Epithelial cell of proximal tubule (primary cell): Measurements from ENCODE around the gene SPATA7. TPM values are rescaled to one million over a fixed set of nuclear protein-coding genes. Genes with fewer than 3 reads are reported as not detected.
"Not testable (repeated sequence)": the region's sequence is repeated elsewhere in the genome, so short reads cannot be mapped to it uniquely, and the experiment has no call there.

Source experiments
- DNase-seq: peaks from one replicate; pipeline ENCODE4 v3.0.0-alpha.2; 2011; ENCODE audit warnings: low read depth
- H3K4me3 ChIP-seq: 2 replicates; pipeline ENCODE4 v1.5.1; 2011; ENCODE audit warnings: low read depth, mild to moderate bottlenecking, low read length
- CTCF ChIP-seq: conservative IDR thresholded peaks from 2 replicates; pipeline ENCODE4 v1.5.1; 2012; ENCODE audit warnings: low read depth, mild to moderate bottlenecking, low read length
- total RNA-seq: library from RNA; depleted of rRNA; stranded (reverse); fragments of >200 nt; gene quantifications from 2 replicates; pipeline ENCODE4 v1.2.3, GENCODE V29; 2015

SPATA7 gene
- total RNA-seq, 1 donor from 2014 or later, result 4.5 TPM

GRCh38 chr14:88380405-88380804 lies 5.1 kb upstream of the SPATA7 start:
- TF ChIP-seq CTCF, result peak; percentile 32
- no peak for DNase-seq
- no peak overlapping the region for H3K4me3 ChIP-seq

- not testable (repeated sequence) for DNase-seq, H3K4me3 ChIP-seq
Observed at GRCh38 chr14:88381634-88382033, 3.8 kb upstream of the SPATA7 start.

GRCh38 chr14:88384718-88385117 lies 739 bp upstream of the SPATA7 start:
- TF ChIP-seq CTCF, result no peak
- no peak for DNase-seq
- H3K4me3 ChIP-seq, result peak overlapping the region; percentile 92

GRCh38 chr14:88386256-88386794 lies 868 bp downstream of the SPATA7 start:
- DNase-seq, result no peak
- TF ChIP-seq CTCF, result no peak
- H3K4me3 ChIP-seq, result peak overlapping the region; percentile 92

- DNase-seq, result no peak
- H3K4me3 ChIP-seq, result no peak overlapping the region
- no peak for TF ChIP-seq CTCF
Observed at GRCh38 chr14:88388741-88389282, 3.4 kb downstream of the SPATA7 start.

GRCh38 chr14:88392609-88393008 lies 7.2 kb downstream of the SPATA7 start:
- no peak for TF ChIP-seq CTCF
- no peak for DNase-seq
- no peak overlapping the region for H3K4me3 ChIP-seq

- H3K4me3 ChIP-seq, result no peak overlapping the region
- no peak for DNase-seq
- TF ChIP-seq CTCF, result no peak
Observed at GRCh38 chr14:88411039-88411438, 25.6 kb downstream of the SPATA7 start.
